LNCAP (cell line): ENCODE results near the gene SLC7A6OS.

Source experiments
- CTCF ChIP-seq: fragments of 450-650 bp; IDR thresholded peaks from 2 replicates; pipeline ENCODE4 v1.5.1; 2017; ENCODE audit warnings: mild to moderate bottlenecking

The SLC7A6OS gene

GRCh38 chr16:68328151-68328859 lies 17.6 kb upstream of the SLC7A6OS start:
- peak; percentile 88 for TF ChIP-seq CTCF

DNA sequence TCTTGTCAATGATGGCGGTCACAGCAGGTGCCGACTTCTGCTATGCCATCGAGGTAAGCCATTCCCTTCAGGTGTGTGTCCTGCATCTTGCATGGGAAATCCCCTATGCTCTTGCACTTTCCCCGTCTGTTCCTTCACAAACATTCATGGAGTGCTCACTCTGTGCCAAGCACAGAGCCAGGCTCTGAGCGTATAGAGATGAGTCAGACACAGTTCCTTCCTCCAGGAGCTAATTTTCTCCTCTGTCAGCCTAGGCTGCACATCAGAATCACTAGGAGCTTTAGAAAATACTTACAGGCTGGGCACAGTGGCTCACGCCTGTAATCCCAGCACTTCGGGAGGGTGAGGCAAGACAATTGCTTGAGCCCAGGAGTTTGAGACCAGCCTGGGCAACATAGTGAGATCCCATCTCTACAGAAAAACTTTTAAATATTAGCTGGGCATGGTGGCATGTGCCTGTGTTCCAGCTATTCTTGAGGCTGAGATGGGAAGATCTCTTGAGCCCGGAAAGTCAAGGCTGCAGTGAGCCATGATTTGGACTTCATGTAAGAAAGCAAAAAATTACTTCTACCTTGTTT lies 14.1 kb upstream of the SLC7A6OS start:
- no peak for TF ChIP-seq CTCF

DNA sequence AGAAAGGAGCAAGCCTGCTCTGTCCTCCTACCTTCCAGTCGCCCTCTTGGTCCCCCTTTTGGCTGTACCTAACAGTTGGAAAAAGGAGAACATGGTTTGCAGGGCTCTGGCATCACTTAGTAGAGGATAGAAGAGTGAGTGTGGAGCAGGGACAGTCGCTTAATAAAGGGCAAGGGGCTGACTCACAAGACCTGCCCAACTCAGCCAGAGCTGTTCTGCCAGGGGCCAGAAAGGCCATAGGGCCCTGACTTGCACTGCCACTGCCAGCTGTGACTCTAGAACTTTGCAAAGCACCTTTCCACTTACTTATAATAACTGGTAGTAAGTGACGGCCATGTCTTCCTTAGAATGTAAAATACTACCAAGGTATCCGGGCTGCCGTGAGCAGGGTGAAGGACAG lies 13.6 kb upstream of the SLC7A6OS start:
- no peak for TF ChIP-seq CTCF

DNA sequence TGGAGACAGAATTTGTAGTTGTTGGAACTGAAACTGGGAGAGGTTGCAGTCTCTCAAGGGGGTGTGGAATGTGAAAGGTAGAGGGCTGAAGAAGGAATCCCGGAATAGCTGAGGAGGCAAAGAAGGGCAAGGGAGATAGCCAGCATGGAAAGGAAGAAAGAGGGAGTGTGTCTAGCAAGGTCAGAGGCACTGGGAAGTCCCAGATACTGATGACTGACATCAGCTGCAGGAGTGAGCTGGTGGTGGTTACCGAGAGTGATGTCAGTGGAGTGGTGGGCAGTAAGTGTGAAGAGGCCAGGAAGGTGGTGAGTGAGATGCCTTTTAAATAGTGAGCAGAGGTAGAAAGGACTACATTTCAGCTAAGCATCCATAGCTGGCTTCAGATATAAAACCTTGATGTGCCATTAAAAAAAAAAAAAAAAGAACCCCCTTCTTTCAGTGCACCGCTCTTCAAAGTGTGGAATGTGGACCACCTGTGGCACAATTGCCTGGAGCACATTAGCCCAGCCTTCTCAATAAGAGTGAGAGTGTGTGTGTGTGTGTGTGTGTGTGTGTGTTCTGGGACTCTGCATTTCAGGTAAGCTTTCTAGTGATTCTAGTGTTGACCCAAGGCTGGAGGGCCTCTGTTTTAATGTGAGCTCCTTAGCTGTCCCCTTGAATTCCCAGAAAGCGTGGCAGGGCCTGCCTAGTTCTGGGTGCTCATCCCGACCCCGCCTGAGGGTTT lies 8.6 kb upstream of the SLC7A6OS start:
- TF ChIP-seq CTCF: no peak

- no peak for TF ChIP-seq CTCF
These were observed 2.4 kb upstream of the SLC7A6OS start for GRCh38 chr16:68313116-68313515.

DNA sequence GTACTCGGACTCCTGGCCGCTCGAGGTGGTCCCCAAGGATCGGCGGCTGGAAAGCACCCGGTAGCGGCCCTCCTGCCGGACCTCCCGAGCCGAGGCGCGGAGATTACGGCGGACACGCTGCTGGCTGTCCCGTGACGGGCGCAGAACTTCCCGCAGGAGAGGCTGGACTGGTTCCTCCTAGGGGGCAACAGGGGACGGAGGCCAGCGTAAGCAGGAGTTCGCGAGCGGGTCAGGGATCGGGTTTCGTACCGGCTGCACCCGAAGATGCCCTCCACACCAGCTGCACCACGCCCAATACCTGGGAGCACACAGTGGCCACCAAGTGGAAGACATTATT lies 341 bp downstream of the SLC7A6OS start:
- TF ChIP-seq CTCF: no peak

DNA sequence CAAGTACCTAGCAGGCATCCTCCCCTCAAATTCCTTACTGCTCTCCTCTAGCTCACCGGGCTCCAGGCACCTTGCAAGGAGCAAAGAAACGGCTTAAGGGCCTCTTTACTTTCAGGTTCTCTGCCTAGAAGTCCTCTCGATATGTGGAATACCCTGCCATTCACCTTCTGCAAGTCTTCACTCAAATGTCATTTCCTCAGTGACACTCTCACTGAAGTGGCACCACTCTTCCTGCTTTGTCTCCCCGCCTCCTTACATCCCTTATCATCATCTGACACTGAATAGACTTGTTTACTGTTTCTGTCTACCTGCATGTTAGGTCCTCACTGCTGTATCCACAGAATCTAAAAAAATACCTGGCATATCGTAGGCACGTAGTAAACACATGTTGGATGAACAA lies 947 bp downstream of the SLC7A6OS start:
- no peak for TF ChIP-seq CTCF
